ENCODE measurements around the gene RFPL3. TPM values are rescaled to one million over a fixed set of nuclear protein-coding genes. Genes with fewer than 3 reads are reported as not detected.

RFPL3 gene
- total and polyA plus RNA-seq, 2 of the 13 experiments (the other 11 are each of a cell fraction or from before 2014, with no cell fraction given), result not detected

DNA sequence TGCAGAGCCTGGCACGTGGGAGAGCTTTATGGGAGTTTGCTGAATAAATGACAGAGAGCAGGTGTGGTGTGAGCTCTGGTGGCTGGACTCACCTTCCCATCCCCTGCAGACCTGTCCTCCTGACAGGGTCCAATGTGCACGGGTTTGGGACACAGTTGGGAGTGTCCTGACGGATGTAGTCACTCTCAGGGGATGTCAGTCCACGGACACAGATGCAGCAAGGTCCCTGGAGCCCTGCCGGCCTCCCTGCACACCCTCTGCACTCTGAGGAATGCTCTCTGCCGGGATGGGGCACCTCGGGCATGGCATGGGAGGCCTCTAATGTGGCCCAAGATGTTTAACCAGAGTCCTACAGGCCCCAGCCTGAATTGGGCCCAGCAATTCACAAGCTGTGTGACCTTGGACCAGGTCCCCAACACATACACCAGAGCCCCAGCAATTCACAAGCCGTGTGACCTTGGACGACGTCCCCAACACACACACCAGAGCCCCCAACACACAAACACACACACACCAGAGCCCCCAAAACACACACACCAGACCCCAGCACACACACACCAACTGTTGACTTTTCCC is 30.0 kb upstream of the RFPL3 start:
- DNase-seq (ENCODE audit: low spot score), result no peak
- intact Hi-C loops (cut with micrococcal nuclease; ENCODE audit: unreplicated experiment) (no loop called here), in situ Hi-C loops (cut with HindIII; ENCODE audit: extremely low pct_ligation_motif_present, low pct_unique_long_range_greater_than_20kb) (no loop called here)
- Histone ChIP-seq H2AFZ (ENCODE audit: low read length) (no peak overlapping the region), H3K27ac (ENCODE audit: extremely low read length, insufficient read depth, low read length) (no peak overlapping the region), H3K9ac (ENCODE audit: insufficient read depth, low read depth, low read length) (no peak overlapping the region), H3K4me2 (ENCODE audit: low read depth, low read length) (no peak overlapping the region), H3K36me3 (replicated peaks in 1 of 2; ENCODE audit: control insufficient read depth in 1 of 2, insufficient read depth in 2 of 2, low read length in 2 of 2) (no peaks in the 10 kb centered on the region), H3K4me1 (ENCODE audit: insufficient read depth, low read length) (no peaks in the 10 kb centered on the region), H3K27me3 (ENCODE audit: control insufficient read depth in 1 of 2, insufficient read depth in 2 of 2, low read length in 2 of 2) (peaks cover 0 to 13% of the 10 kb centered on the region in 2 experiments; a peak in 2 of 5 replicates), H4K20me1 (ENCODE audit: insufficient read depth, low read length) (no peaks in the 10 kb centered on the region), H3K9me3 (ENCODE audit: low read length) (no peaks in the 10 kb centered on the region), H3K79me2 (ENCODE audit: insufficient read depth, low read length) (no peaks in the 10 kb centered on the region), H3K4me3 (replicated peaks in 1 of 3; ENCODE audit: insufficient read depth in 1 of 3, low read depth in 2 of 3, low read length in 3 of 3) (no peak overlapping the region)
- WGBS (ENCODE audit: low lambda C conversion rate), result 5% methylated on average over 7 of the region's 10 CpGs
- FAIRE-seq, result no peak
- no TSS peak for BruUV-seq (replicated peaks)
- POLR2A ChIA-PET, result no interaction called here
- CTCF ChIA-PET (ENCODE audit: low intra/inter-chr PET ratio, low total read pairs), result no interaction called here
- ATAC-seq, result no peak
- TF ChIP-seq, protein P1, sequence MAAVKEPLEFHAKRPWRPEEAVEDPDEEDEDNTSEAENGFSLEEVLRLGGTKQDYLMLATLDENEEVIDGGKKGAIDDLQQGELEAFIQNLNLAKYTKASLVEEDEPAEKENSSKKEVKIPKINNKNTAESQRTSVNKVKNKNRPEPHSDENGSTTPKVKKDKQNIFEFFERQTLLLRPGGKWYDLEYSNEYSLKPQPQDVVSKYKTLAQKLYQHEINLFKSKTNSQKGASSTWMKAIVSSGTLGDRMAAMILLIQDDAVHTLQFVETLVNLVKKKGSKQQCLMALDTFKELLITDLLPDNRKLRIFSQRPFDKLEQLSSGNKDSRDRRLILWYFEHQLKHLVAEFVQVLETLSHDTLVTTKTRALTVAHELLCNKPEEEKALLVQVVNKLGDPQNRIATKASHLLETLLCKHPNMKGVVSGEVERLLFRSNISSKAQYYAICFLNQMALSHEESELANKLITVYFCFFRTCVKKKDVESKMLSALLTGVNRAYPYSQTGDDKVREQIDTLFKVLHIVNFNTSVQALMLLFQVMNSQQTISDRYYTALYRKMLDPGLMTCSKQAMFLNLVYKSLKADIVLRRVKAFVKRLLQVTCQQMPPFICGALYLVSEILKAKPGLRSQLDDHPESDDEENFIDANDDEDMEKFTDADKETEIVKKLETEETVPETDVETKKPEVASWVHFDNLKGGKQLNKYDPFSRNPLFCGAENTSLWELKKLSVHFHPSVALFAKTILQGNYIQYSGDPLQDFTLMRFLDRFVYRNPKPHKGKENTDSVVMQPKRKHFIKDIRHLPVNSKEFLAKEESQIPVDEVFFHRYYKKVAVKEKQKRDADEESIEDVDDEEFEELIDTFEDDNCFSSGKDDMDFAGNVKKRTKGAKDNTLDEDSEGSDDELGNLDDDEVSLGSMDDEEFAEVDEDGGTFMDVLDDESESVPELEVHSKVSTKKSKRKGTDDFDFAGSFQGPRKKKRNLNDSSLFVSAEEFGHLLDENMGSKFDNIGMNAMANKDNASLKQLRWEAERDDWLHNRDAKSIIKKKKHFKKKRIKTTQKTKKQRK (IDR thresholded peaks at IDR 0.05; ENCODE audit: low read length), result no peak
- TF ChIP-seq GPN1 (CRISPR knock-in tag; IDR thresholded peaks at IDR 0.05; ENCODE audit: borderline replicate concordance) (no peak), ZNF512B (CRISPR knock-in tag; IDR thresholded peaks at IDR 0.05; ENCODE audit: borderline replicate concordance) (no peak), ZNF224 (CRISPR knock-in tag; IDR thresholded peaks at IDR 0.05) (no peak), ZFP91 (CRISPR knock-in tag; IDR thresholded peaks at IDR 0.05; ENCODE audit: borderline replicate concordance) (no peak), AKAP8 (CRISPR knock-in tag; IDR thresholded peaks at IDR 0.05) (no peak), ZNF431 (CRISPR knock-in tag; IDR thresholded peaks at IDR 0.05; ENCODE audit: borderline replicate concordance, low read depth) (no peak), MTA1 (CRISPR knock-in tag; IDR thresholded peaks at IDR 0.05; ENCODE audit: borderline replicate concordance) (no peak)
- TF ChIP-seq, protein P2, sequence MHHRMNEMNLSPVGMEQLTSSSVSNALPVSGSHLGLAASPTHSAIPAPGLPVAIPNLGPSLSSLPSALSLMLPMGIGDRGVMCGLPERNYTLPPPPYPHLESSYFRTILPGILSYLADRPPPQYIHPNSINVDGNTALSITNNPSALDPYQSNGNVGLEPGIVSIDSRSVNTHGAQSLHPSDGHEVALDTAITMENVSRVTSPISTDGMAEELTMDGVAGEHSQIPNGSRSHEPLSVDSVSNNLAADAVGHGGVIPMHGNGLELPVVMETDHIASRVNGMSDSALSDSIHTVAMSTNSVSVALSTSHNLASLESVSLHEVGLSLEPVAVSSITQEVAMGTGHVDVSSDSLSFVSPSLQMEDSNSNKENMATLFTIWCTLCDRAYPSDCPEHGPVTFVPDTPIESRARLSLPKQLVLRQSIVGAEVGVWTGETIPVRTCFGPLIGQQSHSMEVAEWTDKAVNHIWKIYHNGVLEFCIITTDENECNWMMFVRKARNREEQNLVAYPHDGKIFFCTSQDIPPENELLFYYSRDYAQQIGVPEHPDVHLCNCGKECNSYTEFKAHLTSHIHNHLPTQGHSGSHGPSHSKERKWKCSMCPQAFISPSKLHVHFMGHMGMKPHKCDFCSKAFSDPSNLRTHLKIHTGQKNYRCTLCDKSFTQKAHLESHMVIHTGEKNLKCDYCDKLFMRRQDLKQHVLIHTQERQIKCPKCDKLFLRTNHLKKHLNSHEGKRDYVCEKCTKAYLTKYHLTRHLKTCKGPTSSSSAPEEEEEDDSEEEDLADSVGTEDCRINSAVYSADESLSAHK (CRISPR knock-in tag; IDR thresholded peaks at IDR 0.05; ENCODE audit: borderline replicate concordance), result no peak

Measured in HepG2 (cell line).